ENCODE data around the gene LRP10. TPM values are rescaled to one million over a fixed set of nuclear protein-coding genes. Genes with fewer than 3 reads are reported as not detected.

LRP10 gene
- total and polyA plus RNA-seq, 2 of the 8 experiments (the other 6 are each of a cell fraction or from before 2014, with no cell fraction given): 12.4 to 15.6 TPM

GRCh38 chr14:22830443-22831010 is 41.0 kb upstream of the LRP10 start (continued):
- TF ChIP-seq CHD7 (IDR thresholded peaks at IDR 0.05; ENCODE audit: insufficient replicate concordance, low read length) (no peak), YY1 (IDR thresholded peaks at IDR 0.05; ENCODE audit: low read depth, low read length) (no peak), POU5F1 (IDR thresholded peaks at IDR 0.05; ENCODE audit: low read depth, low read length) (no peak), PHF8 (conservative IDR thresholded peaks at IDR 0.05; ENCODE audit: low read depth, low read length) (no peak), RFX5 (IDR thresholded peaks at IDR 0.05; ENCODE audit: borderline replicate concordance, low read depth, low read length) (no peak), BCL11A (IDR thresholded peaks at IDR 0.05; ENCODE audit: low read depth in 2 of 2, low read length in 2 of 2) (no peak), HDAC2 (IDR thresholded peaks at IDR 0.05; ENCODE audit: borderline replicate concordance in 1 of 2, low read depth in 2 of 2, low read length in 2 of 2) (no peak), CHD1 (IDR thresholded peaks at IDR 0.05; ENCODE audit: low read depth, low read length) (no peak), CEBPB (IDR thresholded peaks at IDR 0.05; ENCODE audit: low read depth, low read length) (no peak), SIRT6 (IDR thresholded peaks at IDR 0.05; ENCODE audit: low read length) (no peak), JUND (IDR thresholded peaks at IDR 0.05; ENCODE audit: low read length) (no peak)
